TTC549 (cell line): ENCODE results near the gene GYPC.

Experiments
- FAIRE-seq: peaks from 2 replicates; lab custom pipeline; 2012; peaks lifted over from hg19 to GRCh38; lab: Jason Lieb, UNC

GYPC gene

GRCh38 chr2:126732682-126733245 lies 76.8 kb downstream of the GYPC start:
- no peak for FAIRE-seq

DNA sequence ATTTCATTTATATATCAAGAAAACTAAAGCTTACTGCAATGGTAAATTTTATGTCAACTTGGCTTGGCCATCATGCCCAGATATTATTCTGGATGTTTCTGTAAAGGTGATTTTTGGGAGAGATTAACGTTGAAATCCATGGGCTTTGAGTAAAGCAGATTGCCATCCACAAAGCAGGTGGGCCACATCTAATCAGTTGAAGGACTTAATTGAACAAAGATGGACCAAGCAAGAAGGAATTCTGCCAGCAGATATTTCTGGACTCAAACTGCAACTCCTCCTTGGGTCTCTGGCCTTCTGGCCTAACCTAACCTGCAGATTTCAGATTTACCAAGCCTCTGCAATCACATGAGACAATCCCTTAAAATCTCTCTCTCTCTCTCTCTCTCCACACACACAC lies 77.8 kb downstream of the GYPC start:
- no peak for FAIRE-seq

DNA sequence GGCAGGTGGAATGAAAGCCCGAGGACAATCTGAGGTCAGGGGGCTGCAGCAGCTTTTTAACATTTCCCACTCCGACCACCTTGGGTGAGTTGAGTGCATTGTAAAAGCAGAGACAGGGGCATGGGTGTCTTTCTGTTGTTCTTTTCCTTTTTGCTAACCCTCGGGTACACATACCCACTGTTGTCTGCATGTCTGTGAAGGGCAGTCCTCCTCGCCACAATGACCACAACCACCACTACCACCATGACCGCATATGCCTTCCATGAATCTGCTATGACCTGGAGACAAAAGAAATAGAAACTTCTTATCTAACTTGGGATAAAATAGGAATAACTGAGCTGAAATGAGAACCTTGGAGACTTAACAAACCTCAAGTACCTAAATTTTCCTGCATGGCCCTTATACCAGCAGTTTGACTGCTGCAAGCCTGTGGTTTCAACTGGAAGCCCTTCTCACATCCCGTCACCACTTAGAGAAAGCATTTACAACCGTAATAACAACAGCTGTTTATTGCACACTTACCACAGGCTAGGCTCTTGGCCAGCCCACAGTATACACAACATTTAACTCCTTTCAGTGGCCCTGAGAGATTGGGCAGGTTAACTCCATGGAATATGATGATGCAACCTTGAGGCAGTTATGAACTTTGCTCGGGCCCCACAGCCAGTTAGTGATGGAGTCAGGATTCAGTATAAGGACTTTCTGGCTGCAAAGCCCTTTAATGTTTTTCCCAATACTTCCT lies 80.3 kb downstream of the GYPC start:
- no peak for FAIRE-seq

GRCh38 chr2:126739141-126739540 lies 83.2 kb downstream of the GYPC start:
- FAIRE-seq = no peak

GRCh38 chr2:126744640-126745039 lies 88.7 kb downstream of the GYPC start:
- FAIRE-seq = no peak
